ENCODE measurements around the gene RAG1. TPM values are rescaled to one million over a fixed set of nuclear protein-coding genes. Genes with fewer than 3 reads are reported as not detected.

Gene RAG1
- polyA plus RNA-seq, 1 of the 3 experiments (the other 2 are of a cell fraction) = 0.08 TPM

DNA sequence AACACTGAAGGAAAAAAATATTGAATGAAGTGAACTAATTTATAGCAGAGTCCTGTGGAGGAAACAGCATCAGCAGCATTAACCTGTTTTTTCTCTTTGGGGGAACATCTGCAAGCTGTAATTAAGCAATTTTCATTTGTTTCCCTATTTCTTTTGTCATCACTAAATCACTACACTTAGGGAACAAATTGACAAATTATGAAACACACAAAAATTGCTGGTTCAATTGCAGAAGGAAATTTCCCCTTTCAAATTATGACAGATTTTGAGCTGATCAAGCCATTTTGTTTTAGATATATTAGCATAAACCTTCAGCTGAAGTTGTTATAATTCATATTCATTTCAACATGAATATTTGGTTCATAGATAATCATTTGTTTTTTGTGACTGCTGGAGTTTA is 52.4 kb downstream of the RAG1 start:
- no peak for DNase-seq
- Histone ChIP-seq H3K36me3 (replicated peaks in 1 of 2; ENCODE audit: control insufficient read depth in 1 of 2, insufficient read depth in 2 of 2, low read length in 1 of 2) (peaks cover 0 to 2% of the 10 kb centered on the region in 2 experiments), H3K4me2 (no peak overlapping the region), H3K27ac (ENCODE audit: low read depth in 2 of 2, low read length in 1 of 2) (peak overlapping the region; percentile 26 to 100; a peak in 3 of 4 replicates), H3K9me3 (no peaks in the 10 kb centered on the region), H4K20me1 (ENCODE audit: insufficient read depth) (no peaks in the 10 kb centered on the region), H3F3A (replicated peaks; ENCODE audit: insufficient read depth) (no peaks in the 10 kb centered on the region), H3K4me1 (ENCODE audit: control insufficient read depth in 1 of 2, insufficient read depth in 2 of 2, low read depth in 1 of 2, low read length in 1 of 2) (peaks cover 16 to 49% of the 10 kb centered on the region in 2 experiments; a peak in 3 of 4 replicates), H2AFZ (ENCODE audit: low read depth) (no peak overlapping the region), H3K9ac (no peak overlapping the region), H3K4me3 (ENCODE audit: low read depth in 2 of 2, low read length in 1 of 2) (no peak overlapping the region), H3K27me3 (ENCODE audit: insufficient read depth) (no peaks in the 10 kb centered on the region), H3K79me2 (ENCODE audit: insufficient read depth) (no peaks in the 10 kb centered on the region), H3K9me2 (no peaks in the 10 kb centered on the region)
- ChIA-PET POLR2A (interaction anchor here (3.6 kb wide), 1 partner anchor 56 kb away, joined by 43 read pairs; no protein-coding TSS in a partner anchor), CTCF (interaction anchor here (0.6 to 5.8 kb wide), 10 partner anchors 8 to 128 kb away, joined by 3 to 144 read pairs (median 6); partner anchors contain the start of gene RAG1)
- no peak for TF ChIP-seq TAF1 (IDR thresholded peaks at IDR 0.05; ENCODE audit: borderline replicate concordance, low read depth, low read length)
- no peak for TF ChIP-seq FOXM1 (IDR thresholded peaks at IDR 0.05; ENCODE audit: low read depth)
- peak in 1 of 2 experiments; percentile 85; a peak in 2 of 4 replicates for TF ChIP-seq EP300 (IDR thresholded peaks at IDR 0.05; ENCODE audit: borderline replicate concordance in 1 of 2, low read depth in 1 of 2, low read length in 1 of 2)
- TF ChIP-seq FOSL2 (IDR thresholded peaks at IDR 0.05; ENCODE audit: borderline replicate concordance, low read depth) = no peak
- TF ChIP-seq, protein P1, sequence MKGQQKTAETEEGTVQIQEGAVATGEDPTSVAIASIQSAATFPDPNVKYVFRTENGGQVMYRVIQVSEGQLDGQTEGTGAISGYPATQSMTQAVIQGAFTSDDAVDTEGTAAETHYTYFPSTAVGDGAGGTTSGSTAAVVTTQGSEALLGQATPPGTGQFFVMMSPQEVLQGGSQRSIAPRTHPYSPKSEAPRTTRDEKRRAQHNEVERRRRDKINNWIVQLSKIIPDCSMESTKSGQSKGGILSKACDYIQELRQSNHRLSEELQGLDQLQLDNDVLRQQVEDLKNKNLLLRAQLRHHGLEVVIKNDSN (IDR thresholded peaks at IDR 0.05; ENCODE audit: borderline replicate concordance, low read depth) = no peak
- TF ChIP-seq, protein P2, sequence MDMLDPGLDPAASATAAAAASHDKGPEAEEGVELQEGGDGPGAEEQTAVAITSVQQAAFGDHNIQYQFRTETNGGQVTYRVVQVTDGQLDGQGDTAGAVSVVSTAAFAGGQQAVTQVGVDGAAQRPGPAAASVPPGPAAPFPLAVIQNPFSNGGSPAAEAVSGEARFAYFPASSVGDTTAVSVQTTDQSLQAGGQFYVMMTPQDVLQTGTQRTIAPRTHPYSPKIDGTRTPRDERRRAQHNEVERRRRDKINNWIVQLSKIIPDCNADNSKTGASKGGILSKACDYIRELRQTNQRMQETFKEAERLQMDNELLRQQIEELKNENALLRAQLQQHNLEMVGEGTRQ (IDR thresholded peaks at IDR 0.05; ENCODE audit: borderline replicate concordance, low read depth, low read length) = no peak
- TF ChIP-seq, protein P3, sequence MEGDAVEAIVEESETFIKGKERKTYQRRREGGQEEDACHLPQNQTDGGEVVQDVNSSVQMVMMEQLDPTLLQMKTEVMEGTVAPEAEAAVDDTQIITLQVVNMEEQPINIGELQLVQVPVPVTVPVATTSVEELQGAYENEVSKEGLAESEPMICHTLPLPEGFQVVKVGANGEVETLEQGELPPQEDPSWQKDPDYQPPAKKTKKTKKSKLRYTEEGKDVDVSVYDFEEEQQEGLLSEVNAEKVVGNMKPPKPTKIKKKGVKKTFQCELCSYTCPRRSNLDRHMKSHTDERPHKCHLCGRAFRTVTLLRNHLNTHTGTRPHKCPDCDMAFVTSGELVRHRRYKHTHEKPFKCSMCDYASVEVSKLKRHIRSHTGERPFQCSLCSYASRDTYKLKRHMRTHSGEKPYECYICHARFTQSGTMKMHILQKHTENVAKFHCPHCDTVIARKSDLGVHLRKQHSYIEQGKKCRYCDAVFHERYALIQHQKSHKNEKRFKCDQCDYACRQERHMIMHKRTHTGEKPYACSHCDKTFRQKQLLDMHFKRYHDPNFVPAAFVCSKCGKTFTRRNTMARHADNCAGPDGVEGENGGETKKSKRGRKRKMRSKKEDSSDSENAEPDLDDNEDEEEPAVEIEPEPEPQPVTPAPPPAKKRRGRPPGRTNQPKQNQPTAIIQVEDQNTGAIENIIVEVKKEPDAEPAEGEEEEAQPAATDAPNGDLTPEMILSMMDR (IDR thresholded peaks at IDR 0.05) = no peak
- no peak for TF ChIP-seq POLR2AphosphoS5 (IDR thresholded peaks at IDR 0.05; ENCODE audit: low read depth, low read length)
- no peak for TF ChIP-seq FOXJ3 (CRISPR knock-in tag; IDR thresholded peaks at IDR 0.05)
- TF ChIP-seq, protein P4, sequence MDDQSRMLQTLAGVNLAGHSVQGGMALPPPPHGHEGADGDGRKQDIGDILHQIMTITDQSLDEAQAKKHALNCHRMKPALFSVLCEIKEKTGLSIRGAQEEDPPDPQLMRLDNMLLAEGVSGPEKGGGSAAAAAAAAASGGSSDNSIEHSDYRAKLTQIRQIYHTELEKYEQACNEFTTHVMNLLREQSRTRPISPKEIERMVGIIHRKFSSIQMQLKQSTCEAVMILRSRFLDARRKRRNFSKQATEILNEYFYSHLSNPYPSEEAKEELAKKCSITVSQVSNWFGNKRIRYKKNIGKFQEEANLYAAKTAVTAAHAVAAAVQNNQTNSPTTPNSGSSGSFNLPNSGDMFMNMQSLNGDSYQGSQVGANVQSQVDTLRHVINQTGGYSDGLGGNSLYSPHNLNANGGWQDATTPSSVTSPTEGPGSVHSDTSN (IDR thresholded peaks at IDR 0.05) = no peak
- TF ChIP-seq RXRA (IDR thresholded peaks at IDR 0.05; ENCODE audit: borderline replicate concordance, low read depth) = no peak
- TF ChIP-seq RCOR1 (IDR thresholded peaks at IDR 0.05; ENCODE audit: low read length) = peak; percentile 37; the same call in 1 of the 2 replicates
- no peak for TF ChIP-seq SIN3A (IDR thresholded peaks at IDR 0.05; ENCODE audit: borderline replicate concordance, low read depth, low read length)
- TF ChIP-seq SMC3 (IDR thresholded peaks at IDR 0.05; ENCODE audit: low read depth, low read length) = no peak
- TF ChIP-seq, protein P5, sequence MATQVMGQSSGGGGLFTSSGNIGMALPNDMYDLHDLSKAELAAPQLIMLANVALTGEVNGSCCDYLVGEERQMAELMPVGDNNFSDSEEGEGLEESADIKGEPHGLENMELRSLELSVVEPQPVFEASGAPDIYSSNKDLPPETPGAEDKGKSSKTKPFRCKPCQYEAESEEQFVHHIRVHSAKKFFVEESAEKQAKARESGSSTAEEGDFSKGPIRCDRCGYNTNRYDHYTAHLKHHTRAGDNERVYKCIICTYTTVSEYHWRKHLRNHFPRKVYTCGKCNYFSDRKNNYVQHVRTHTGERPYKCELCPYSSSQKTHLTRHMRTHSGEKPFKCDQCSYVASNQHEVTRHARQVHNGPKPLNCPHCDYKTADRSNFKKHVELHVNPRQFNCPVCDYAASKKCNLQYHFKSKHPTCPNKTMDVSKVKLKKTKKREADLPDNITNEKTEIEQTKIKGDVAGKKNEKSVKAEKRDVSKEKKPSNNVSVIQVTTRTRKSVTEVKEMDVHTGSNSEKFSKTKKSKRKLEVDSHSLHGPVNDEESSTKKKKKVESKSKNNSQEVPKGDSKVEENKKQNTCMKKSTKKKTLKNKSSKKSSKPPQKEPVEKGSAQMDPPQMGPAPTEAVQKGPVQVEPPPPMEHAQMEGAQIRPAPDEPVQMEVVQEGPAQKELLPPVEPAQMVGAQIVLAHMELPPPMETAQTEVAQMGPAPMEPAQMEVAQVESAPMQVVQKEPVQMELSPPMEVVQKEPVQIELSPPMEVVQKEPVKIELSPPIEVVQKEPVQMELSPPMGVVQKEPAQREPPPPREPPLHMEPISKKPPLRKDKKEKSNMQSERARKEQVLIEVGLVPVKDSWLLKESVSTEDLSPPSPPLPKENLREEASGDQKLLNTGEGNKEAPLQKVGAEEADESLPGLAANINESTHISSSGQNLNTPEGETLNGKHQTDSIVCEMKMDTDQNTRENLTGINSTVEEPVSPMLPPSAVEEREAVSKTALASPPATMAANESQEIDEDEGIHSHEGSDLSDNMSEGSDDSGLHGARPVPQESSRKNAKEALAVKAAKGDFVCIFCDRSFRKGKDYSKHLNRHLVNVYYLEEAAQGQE (IDR thresholded peaks at IDR 0.05; ENCODE audit: low read depth, low read length) = no peak
- TF ChIP-seq, protein P6, sequence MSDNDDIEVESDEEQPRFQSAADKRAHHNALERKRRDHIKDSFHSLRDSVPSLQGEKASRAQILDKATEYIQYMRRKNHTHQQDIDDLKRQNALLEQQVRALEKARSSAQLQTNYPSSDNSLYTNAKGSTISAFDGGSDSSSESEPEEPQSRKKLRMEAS (IDR thresholded peaks at IDR 0.05; ENCODE audit: low read depth) = no peak
- no peak for TF ChIP-seq YY1 (IDR thresholded peaks at IDR 0.05; ENCODE audit: low read depth)
- TF ChIP-seq RAD21 (IDR thresholded peaks at IDR 0.05; ENCODE audit: low read length) = no peak
- TF ChIP-seq, protein P7, sequence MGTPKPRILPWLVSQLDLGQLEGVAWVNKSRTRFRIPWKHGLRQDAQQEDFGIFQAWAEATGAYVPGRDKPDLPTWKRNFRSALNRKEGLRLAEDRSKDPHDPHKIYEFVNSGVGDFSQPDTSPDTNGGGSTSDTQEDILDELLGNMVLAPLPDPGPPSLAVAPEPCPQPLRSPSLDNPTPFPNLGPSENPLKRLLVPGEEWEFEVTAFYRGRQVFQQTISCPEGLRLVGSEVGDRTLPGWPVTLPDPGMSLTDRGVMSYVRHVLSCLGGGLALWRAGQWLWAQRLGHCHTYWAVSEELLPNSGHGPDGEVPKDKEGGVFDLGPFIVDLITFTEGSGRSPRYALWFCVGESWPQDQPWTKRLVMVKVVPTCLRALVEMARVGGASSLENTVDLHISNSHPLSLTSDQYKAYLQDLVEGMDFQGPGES (IDR thresholded peaks at IDR 0.05; ENCODE audit: low read depth, low read length) = no peak
- no peak for TF ChIP-seq TCF12 (IDR thresholded peaks at IDR 0.05)
- TF ChIP-seq GATA2 (CRISPR knock-in tag; IDR thresholded peaks at IDR 0.05) = 0 out of 2 replicates have a peak, but pooled peaks have one; percentile 12
- TF ChIP-seq MXI1 (IDR thresholded peaks at IDR 0.05; ENCODE audit: low read depth, low read length) = no peak
- TF ChIP-seq NFIC (IDR thresholded peaks at IDR 0.05; ENCODE audit: borderline replicate concordance) = no peak
- TF ChIP-seq RFX5 (IDR thresholded peaks at IDR 0.05; ENCODE audit: low read length) = no peak
- TF ChIP-seq CHD2 (IDR thresholded peaks at IDR 0.05; ENCODE audit: low read length, partially characterized antibody) = peak; percentile 36

Measured in SK-N-SH (cell line).